ENCODE data around the gene DOCK2.
"Not testable (repeated sequence)": the region's sequence is repeated elsewhere in the genome, so short reads cannot be mapped to it uniquely, and the experiment has no call there.

DOCK2 gene

DNA sequence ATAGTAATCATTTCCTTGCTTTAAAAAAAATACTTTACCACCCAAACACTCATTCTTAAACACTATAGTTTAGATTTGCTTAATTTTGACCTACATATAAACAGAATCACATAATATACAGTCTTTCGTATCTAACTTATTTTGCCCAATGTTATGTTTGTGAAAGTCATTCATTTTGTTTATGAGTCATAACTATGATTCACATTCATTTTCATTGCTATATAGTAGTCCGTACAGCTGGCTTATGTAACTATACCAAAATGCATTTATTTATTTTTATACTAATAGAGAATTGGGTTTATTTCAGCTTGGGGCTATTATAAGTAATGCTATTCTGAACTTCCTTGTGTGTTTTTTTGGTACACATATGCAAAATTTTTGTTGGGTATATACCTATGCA, 434.7 kb downstream of the DOCK2 start:
- no peak for DNase-seq

DNA sequence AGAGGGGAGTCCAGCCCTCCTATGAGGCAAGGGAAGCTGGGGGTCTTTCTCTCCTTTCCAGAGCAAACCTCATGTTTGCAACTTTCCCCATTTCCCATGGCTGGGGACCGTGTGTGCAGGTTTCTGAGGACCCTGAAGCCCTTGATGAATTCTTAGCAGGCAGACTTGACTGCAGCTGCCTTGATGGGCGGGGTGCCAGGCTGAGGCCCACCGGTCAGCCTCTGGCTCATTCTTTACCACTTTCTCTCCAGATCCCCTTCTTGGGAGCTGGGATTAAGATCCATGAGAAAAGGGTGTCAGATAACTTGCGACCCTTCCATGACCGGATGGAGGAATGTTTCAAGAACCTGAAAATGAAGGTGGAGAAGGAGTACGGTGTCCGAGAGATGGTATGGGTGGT, 438.6 kb downstream of the DOCK2 start:
- no peak for DNase-seq

DNA sequence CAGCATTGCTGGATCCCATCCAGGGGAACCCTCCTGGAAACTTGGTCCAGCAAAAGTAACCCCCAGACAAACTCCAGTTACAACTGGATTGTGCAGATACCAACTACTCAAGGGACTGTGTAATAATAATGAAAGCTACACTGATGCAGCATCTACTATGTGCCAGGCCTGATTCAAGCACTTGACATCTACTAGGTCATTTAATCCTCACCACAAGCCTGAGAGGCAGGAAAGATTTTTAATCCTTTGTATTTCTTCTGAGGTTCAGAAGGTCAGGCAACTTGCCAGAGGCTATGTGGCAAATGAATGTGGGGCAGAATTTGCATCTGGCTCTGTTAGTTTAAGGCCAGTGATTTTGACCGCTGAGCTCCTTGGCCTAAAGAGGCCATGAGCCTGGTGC, 439.1 kb downstream of the DOCK2 start:
- no peak for DNase-seq

DNA sequence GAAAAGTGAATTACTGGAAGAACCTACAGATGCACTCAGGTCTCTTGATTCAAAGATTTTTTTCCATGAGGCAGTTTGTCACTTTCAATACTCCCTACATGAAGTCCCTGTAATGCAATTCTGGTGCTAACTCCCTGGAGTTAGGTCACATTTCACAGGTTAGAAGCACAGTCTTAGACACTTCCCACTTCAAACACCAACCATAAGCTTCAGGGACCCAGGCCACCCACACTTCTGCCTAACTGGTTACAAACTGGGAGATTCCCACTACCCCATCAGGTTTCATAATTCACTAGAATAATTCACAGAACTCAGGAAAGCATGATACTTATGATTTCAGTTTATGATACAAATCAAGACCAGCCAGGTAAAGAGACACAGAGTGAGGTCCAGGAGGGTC, 439.7 kb downstream of the DOCK2 start:
- DNase-seq, result no peak

DNA sequence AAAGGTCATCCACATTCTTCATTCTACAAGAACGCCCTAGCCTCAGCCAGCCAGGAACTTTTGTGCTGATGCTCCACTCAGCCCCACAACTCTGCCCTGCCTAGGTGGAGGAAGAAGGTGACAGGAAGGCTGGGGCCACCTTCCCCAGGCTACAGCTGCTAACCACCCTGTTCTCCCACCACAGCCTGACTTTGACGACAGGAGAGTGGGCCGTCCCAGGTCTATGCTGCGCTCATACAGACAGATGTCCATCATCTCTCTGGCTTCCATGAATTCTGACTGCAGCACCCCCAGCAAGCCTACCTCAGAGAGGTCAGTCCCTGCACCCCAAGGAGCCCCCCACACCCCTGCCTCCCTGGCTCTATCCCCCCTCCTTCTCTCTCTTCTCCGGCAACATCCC, 440.5 kb downstream of the DOCK2 start:
- DNase-seq, result no peak

DNA sequence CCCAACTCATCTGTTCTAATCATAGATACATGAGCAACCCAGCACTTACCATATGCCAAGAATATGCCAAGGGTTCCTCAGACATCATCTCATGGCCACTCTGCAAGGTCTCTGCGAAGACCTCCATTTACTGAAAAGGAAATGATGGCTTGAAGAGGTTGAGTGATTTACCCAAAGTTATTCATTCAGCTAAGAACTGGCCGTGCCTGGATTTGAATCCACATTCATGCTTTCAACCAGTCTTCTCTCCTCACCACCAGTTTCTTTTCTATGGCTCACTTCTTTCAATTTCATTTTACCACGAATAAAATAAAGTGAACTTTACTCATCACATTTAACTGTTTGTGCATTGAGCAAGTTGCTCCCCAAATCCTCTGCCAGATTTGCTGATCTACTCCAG, 441.4 kb downstream of the DOCK2 start:
- DNase-seq, result no peak

DNA sequence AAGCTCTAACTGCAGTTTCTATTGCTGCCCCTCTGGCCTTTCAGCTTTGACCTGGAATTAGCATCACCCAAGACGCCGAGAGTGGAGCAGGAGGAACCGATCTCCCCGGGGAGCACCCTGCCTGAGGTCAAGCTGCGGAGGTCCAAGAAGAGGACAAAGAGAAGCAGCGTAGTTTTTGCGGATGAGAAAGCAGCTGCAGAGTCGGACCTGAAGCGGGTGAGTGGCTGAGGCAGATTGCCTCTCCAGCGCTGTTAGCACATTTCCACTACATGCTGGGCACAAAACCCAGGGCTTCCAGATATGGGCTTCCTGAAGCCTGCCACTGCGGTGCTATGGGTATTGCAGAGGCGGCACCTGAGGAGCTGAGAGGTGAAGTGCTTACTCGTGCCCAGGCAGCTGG, 441.9 kb downstream of the DOCK2 start:
- no peak for DNase-seq

- DNase-seq, result no peak
These were observed 443.1 kb downstream of the DOCK2 start for GRCh38 chr5:170080217-170080616.

GRCh38 chr5:170080786-170081445, 443.8 kb downstream of the DOCK2 start:
- DNase-seq, result no peak

DNA sequence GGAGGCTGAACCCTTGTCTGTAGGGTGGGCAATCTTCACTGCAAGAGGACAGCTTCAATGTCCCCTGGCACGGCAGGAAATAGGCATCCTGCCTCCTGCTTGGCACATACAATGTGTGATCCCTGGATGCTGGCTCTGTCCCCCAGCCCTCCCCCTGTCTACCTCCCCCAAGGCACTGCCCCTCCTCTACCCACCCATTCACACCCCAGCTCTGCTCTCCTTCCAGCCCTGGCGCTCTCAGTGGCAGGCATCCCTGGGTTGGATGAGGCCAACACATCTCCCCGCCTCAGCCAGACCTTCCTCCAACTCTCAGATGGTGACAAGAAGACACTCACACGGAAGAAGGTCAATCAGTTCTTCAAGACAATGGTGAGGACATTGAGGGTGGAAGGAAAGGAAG, 444.5 kb downstream of the DOCK2 start:
- no peak for DNase-seq

DNA sequence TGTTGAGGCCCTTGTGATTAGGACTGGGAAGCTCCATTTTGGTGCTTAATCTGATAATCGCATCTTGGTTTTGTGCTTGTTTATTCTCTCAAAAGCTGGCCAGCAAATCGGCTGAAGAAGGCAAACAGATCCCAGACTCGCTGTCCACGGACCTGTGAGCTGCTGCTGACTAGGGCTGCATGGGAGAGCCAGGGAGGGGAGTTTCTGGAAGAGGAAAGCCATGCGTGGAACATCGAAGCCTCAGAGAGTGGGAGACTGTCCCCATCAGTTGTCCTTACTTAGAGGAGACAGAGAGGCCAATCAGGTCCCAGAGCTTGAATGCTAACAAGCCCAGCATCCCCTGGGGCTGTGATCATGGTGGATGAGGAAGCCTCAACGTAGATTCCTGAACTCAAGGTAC, 445.6 kb downstream of the DOCK2 start:
- no peak for DNase-seq

- no peak for DNase-seq
These were observed 450.2 kb downstream of the DOCK2 start for GRCh38 chr5:170087168-170087817.

DNA sequence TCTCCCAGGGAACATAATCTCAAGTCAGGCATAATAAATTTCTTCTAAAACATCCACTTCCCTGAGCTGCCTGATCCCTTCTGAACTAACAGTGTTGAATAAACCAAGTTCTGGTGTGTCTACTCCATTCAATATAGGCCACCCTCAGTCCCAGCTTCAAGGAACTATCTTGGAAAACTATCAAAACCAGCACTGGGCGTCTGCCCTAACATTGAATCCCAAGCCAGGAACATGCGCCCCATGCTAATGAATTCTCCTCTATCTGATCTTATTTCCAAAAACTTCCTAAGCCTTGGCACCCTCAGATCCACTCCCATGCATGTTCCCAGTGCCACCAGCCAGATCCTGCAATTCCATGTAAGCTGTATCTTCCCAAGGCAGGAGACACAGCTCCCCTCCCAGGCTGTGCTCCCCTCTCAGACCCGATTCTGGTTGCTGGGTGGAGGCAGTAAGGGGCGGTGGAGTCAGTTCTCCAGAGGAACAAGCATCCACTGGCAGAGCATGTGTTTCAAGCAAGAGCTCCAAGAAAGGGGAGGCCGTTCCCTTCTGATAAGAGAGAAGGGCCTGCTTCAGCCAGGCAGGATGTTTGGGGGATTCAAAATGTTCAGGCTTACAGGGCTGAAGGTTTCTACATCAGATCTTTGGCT, 455.5 kb downstream of the DOCK2 start:
- no peak for DNase-seq

DNA sequence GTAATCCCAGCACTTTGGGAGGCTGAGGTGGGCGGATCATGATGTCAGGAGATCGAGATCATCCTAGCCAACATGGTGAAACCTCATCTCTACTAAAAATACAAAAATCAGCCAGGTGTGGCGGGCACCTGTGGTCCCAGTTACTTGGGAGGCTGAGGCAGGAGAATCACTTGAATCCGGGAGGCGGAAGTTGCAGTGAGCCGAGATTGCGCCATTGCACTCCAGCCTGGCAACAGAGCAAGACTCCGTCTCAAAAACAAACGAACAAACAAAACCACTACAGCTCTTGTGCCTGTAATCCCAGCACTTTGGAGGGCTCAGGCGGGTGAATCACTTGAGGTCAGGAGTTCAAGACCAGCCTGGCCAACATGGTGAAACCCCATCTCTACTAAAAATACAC, 457.3 kb downstream of the DOCK2 start:
- not testable (repeated sequence) for DNase-seq

DNA sequence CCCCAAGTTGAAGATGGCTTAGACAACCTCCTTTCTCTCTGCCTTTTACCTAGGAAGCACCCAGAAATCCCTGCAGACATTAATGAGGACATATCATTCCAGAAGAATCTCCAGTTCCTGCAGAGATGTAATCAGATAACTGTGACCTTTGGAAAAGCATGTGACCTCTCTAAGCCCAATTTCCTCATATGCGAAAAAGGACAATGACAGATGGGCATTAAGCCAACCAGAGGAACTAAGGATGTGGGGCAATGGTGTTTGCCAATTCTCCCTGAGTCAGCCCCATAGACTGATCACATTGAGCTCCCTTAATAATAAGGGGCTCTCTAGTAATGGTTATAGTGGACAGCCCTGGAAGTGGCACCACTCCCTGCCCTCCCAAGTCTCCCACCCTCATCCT, 458.6 kb downstream of the DOCK2 start:
- no peak for DNase-seq

GRCh38 chr5:170097934-170098333, 460.9 kb downstream of the DOCK2 start:
- DNase-seq, result no peak

DNA sequence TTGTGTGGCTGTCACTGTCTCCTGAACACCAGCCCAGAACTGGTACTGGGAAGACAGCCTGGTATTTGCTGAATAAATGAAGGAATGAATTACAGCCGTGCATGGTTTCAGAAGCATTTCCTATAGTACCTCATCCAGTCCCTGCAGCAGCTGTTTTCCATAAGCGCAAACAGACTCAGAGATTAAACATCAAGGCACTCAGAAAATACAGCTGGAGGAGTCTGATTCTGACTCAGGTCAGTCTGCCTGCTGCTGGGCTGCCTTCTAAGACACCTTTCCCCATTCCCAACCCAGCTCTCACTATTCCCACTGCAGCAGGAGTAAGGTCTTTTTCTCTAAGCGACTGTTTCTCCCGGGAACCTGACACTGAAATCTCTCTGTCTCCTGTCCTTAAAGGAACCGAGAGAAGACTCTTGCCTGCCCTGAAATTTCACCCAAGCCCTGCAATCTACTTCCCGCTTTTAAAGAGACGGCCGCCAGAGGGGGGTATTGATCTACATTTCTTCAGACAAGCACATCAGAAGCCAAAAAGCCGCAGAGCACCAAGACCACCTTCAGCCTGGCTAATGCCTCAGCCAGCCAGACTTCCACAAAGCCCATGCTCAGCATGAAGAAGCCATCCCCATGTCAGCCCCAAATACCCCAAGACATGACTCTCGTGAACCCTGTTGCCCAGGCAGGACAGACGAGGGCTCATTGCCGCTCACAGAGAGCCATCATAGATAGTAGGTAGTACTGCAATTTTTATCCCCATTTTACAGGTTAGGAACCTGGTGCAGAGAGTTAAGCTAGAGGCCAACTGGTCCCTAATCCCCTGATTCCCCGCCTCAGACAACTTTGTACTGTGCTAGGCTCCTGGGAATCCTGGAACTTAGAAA, 463.2 kb downstream of the DOCK2 start:
- no peak for DNase-seq

DNA sequence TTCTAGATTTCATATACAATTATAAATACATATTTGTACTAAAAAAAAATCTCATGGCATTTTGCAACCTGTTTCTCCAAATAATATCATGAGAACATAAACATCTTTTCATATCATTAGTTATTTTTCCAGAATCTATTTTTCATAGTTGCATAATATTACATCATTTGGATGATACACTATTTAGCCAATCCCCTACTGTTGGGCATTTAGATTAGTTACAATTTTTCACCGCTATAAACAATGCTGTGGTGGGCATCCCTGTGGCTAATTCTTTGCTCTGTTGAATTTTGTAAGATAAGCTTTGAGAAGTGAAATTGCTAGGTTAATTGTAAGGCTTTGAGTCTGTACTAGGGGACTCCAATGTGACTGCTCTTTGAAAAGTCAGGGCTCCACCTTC, 466.4 kb downstream of the DOCK2 start:
- DNase-seq, result no peak

DNA sequence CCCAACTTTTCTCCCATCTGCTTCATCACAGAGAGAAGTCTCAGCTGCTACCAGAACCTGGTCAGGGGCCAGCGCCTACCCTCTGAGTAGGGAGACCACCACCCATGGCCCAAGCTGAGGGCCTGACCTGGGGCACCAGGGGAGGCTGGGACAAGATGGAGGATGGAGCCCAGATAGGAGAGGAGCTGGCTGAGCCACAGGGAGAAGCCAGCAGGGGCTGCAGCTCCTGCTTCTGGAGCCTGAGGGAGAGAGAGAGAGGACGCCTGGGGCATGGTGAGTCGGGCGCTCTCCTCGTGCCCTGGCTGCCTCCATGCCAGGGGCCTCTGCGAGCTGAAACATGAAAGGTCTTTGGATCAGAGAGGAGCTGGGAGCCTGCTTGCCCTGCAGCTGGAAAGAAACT, 467.2 kb downstream of the DOCK2 start:
- no peak for DNase-seq

DNA sequence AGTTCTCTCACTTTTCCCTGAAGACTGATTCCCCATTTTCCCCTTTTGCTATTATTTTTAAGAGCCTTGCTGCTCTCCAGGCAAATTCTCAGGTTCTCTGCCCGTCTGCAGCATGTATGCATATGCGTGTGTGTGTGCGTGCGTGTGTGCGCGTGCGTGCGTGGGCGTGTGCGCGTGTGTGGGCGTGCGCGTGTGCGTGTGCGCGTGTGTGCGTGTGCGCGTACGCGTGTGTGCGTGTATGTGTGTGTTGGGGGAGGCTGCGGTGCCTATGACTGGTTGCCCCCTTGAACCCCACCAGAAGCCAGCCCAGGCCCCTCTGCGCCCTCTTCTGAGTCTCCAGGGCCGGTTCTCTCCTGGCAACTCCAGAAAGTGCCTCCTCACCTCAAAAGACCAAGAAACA, 467.6 kb downstream of the DOCK2 start:
- no peak for DNase-seq

- DNase-seq, result no peak
These were observed 468.9 kb downstream of the DOCK2 start, which contains the start of gene FOXI1 for GRCh38 chr5:170105642-170106611. Gene FOXI1 (plus strand): TSS chr5:170105897. CDS start chr5:170105958, 61 bp downstream.

DNA sequence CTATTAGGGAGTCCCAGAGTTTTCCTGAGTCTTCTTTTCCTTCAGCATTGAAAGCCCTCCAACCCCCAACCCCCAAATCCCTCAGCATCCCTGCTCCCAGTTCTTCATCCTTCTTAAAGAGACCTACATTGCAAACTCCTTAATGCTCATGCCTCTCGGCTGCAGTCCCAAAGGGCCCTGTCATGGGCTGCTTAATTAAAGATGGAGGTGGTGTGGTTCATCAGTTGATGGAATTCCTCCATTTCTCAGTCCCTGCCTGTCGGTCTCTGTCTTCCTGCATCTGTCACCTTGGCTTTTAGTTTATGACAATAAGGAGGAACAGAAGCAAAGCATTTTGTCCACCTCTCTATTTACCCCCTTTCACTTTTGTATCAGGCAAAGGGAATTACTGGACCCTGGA, 470.6 kb downstream of the DOCK2 start:
- no peak for DNase-seq
